DND-41 (cell line): ENCODE results near the gene OR51B5.
"Not testable (repeated sequence)": the region's sequence is repeated elsewhere in the genome, so short reads cannot be mapped to it uniquely, and the experiment has no call there.

Source experiments
- EZH2 ChIP-seq: IDR thresholded peaks from 3 replicates; pipeline ENCODE4 v1.6.1; 2012; ENCODE audit warnings: borderline replicate concordance, low read depth, mild to moderate bottlenecking, moderate library complexity, low read length, inconsistent platforms; ENCODE audit not compliant: severe bottlenecking
- TF ChIP-seq, protein P1 (sequence below): IDR thresholded peaks from 2 replicates; pipeline ENCODE4 v1.5.1; 2012; ENCODE audit warnings: borderline replicate concordance, low read length, moderate library complexity, mild to moderate bottlenecking; ENCODE audit not compliant: poor library complexity, severe bottlenecking; ENCODE audit errors: extremely low read depth

- TF ChIP-seq EZH2: not testable (repeated sequence)
- TF ChIP-seq, protein P1, sequence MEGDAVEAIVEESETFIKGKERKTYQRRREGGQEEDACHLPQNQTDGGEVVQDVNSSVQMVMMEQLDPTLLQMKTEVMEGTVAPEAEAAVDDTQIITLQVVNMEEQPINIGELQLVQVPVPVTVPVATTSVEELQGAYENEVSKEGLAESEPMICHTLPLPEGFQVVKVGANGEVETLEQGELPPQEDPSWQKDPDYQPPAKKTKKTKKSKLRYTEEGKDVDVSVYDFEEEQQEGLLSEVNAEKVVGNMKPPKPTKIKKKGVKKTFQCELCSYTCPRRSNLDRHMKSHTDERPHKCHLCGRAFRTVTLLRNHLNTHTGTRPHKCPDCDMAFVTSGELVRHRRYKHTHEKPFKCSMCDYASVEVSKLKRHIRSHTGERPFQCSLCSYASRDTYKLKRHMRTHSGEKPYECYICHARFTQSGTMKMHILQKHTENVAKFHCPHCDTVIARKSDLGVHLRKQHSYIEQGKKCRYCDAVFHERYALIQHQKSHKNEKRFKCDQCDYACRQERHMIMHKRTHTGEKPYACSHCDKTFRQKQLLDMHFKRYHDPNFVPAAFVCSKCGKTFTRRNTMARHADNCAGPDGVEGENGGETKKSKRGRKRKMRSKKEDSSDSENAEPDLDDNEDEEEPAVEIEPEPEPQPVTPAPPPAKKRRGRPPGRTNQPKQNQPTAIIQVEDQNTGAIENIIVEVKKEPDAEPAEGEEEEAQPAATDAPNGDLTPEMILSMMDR: not testable (repeated sequence)
Measured at GRCh38 chr11:5366365-5366764, 23.0 kb upstream of the OR51B5 start.
